WTC11 (cell line): Measurements from ENCODE around the gene WDR64.

ENCODE experiments used
- CREB1 ChIP-seq: sonication (generic); formaldehyde crosslinking; IDR thresholded peaks from 2 replicates; pipeline ENCODE4 v1.8.0; 2023; ENCODE audit warnings: mild to moderate bottlenecking, missing genetic modification reagents
- CTCF ChIP-seq: fragments of 200-600 bp; IDR thresholded peaks from 2 replicates; pipeline ENCODE4 v1.8.0; 2022; ENCODE audit warnings: antibody characterized with exemption
- FOXJ3 ChIP-seq: sonication (generic); formaldehyde crosslinking; IDR thresholded peaks from 2 replicates; pipeline ENCODE4 v1.9.0; 2021; ENCODE audit warnings: missing genetic modification reagents, mild to moderate bottlenecking, borderline replicate concordance
- FOXP1 ChIP-seq: sonication (generic); formaldehyde crosslinking; IDR thresholded peaks from 2 replicates; pipeline ENCODE4 v1.8.0; 2022; ENCODE audit warnings: missing genetic modification reagents, mild to moderate bottlenecking, moderate library complexity, borderline replicate concordance
- FOXP4 ChIP-seq: sonication (generic); formaldehyde crosslinking; IDR thresholded peaks from 2 replicates; pipeline ENCODE4 v1.8.0; 2022; ENCODE audit warnings: mild to moderate bottlenecking, missing genetic modification reagents
- GABPB1 ChIP-seq: sonication (generic); formaldehyde crosslinking; IDR thresholded peaks from 2 replicates; pipeline ENCODE4 v1.8.1; 2023; ENCODE audit warnings: mild to moderate bottlenecking, missing genetic modification reagents
- HMGXB4 ChIP-seq: sonication (generic); formaldehyde crosslinking; IDR thresholded peaks from 2 replicates; pipeline ENCODE4 v1.8.1; 2023; ENCODE audit warnings: mild to moderate bottlenecking, moderate library complexity, missing genetic modification reagents
- SOX15 ChIP-seq: fragments of 250-450 bp; sonication (Bioruptor Pico); IDR thresholded peaks from 2 replicates; pipeline ENCODE4 v1.9.0; 2021; ENCODE audit warnings: mild to moderate bottlenecking
- SP1 ChIP-seq: sonication (generic); formaldehyde crosslinking; conservative IDR thresholded peaks from 2 replicates; pipeline ENCODE4 v1.8.1; 2022; ENCODE audit warnings: missing genetic modification reagents
- ZNF121 ChIP-seq: sonication (generic); formaldehyde crosslinking; IDR thresholded peaks from 2 replicates; pipeline ENCODE4 v1.8.0; 2023; ENCODE audit warnings: missing genetic modification reagents

GRCh38 chr1:241682921-241683320, 30.8 kb downstream of the WDR64 start:
- no peak for TF ChIP-seq CREB1 (CRISPR knock-in tag)
- TF ChIP-seq GABPB1 (CRISPR knock-in tag), result no peak
- no peak for TF ChIP-seq FOXP1 (CRISPR knock-in tag)
- no peak for TF ChIP-seq CTCF
- TF ChIP-seq FOXP4 (CRISPR knock-in tag), result no peak
- no peak for TF ChIP-seq FOXJ3
- no peak for TF ChIP-seq SP1 (CRISPR knock-in tag)
- no peak for TF ChIP-seq SOX15
- TF ChIP-seq ZNF121 (CRISPR knock-in tag), result no peak
- TF ChIP-seq HMGXB4 (CRISPR knock-in tag), result no peak
